GM04504 (cell line): ENCODE results near the gene ZNF281.
"Not testable (repeated sequence)": the region's sequence is repeated elsewhere in the genome, so short reads cannot be mapped to it uniquely, and the experiment has no call there.

ENCODE experiments used
- DNase-seq: peaks from one replicate; pipeline ENCODE4 v3.0.0-alpha.2; 2012; ENCODE audit warnings: low read depth

Gene ZNF281

GRCh38 chr1:200409761-200410565, at the start of gene ZNF281:
TSS of gene ZNF281 (minus strand) at chr1:200410036. CDS start at chr1:200409705, 331 bp downstream.
- DNase-seq: peak; percentile 80

- no peak for DNase-seq
Observed at GRCh38 chr1:200458780-200459179, 48.9 kb upstream of the ZNF281 start.

- DNase-seq: no peak
Observed at GRCh38 chr1:200457810-200458209, 48.0 kb upstream of the ZNF281 start.

- DNase-seq: no peak
Observed at GRCh38 chr1:200454425-200454824, 44.6 kb upstream of the ZNF281 start.

GRCh38 chr1:200453553-200453905, 43.7 kb upstream of the ZNF281 start:
- no peak for DNase-seq

- DNase-seq: no peak
Observed at GRCh38 chr1:200452850-200453552, 43.2 kb upstream of the ZNF281 start.

- DNase-seq: no peak
Observed at GRCh38 chr1:200448034-200448762, 38.4 kb upstream of the ZNF281 start.

GRCh38 chr1:200445213-200445612, 35.4 kb upstream of the ZNF281 start:
- DNase-seq: no peak

- no peak for DNase-seq
Observed at GRCh38 chr1:200444478-200444877, 34.6 kb upstream of the ZNF281 start.

- DNase-seq: no peak
Observed at GRCh38 chr1:200443860-200444259, 34.0 kb upstream of the ZNF281 start.

GRCh38 chr1:200442537-200443156, 32.8 kb upstream of the ZNF281 start:
- no peak for DNase-seq

- DNase-seq: no peak
Observed at GRCh38 chr1:200442023-200442422, 32.2 kb upstream of the ZNF281 start.

- DNase-seq: no peak
Observed at GRCh38 chr1:200438911-200439310, 29.1 kb upstream of the ZNF281 start.

- not testable (repeated sequence) for DNase-seq
Observed at GRCh38 chr1:200438413-200438812, 28.6 kb upstream of the ZNF281 start.

GRCh38 chr1:200437556-200438203, 27.8 kb upstream of the ZNF281 start:
- no peak for DNase-seq

- no peak for DNase-seq
Observed at GRCh38 chr1:200437088-200437487, 27.3 kb upstream of the ZNF281 start.

GRCh38 chr1:200436436-200436835, 26.6 kb upstream of the ZNF281 start:
- DNase-seq: no peak

- no peak for DNase-seq
Observed at GRCh38 chr1:200435200-200435780, 25.5 kb upstream of the ZNF281 start.

- no peak for DNase-seq
Observed at GRCh38 chr1:200433586-200433985, 23.8 kb upstream of the ZNF281 start.

- no peak for DNase-seq
Observed at GRCh38 chr1:200432586-200432985, 22.8 kb upstream of the ZNF281 start.

GRCh38 chr1:200429221-200429751, 19.4 kb upstream of the ZNF281 start:
- DNase-seq: no peak
